ENCODE results near the gene PDE6H.

The PDE6H gene

GRCh38 chr12:14968478-14968877, 4.4 kb upstream of the PDE6H start:
- TF ChIP-seq CTCF (IDR thresholded peaks at IDR 0.05; ENCODE audit: low read depth, low read length) = no peak
- no peak for DNase-seq (ENCODE audit: extremely low read depth, low read depth)

- no peak for DNase-seq (ENCODE audit: extremely low read depth, low read depth)
- TF ChIP-seq CTCF (IDR thresholded peaks at IDR 0.05; ENCODE audit: low read depth, low read length) = no peak
Measured at GRCh38 chr12:14970473-14970872, 2.4 kb upstream of the PDE6H start.

- TF ChIP-seq CTCF (IDR thresholded peaks at IDR 0.05; ENCODE audit: low read depth, low read length) = no peak
- no peak for DNase-seq (ENCODE audit: extremely low read depth, low read depth)
Measured at GRCh38 chr12:14974633-14975032, 1.8 kb downstream of the PDE6H start.

GRCh38 chr12:14975457-14975856, 2.6 kb downstream of the PDE6H start:
- no peak for TF ChIP-seq CTCF (IDR thresholded peaks at IDR 0.05; ENCODE audit: low read depth, low read length)

GRCh38 chr12:14976658-14977057, 3.8 kb downstream of the PDE6H start:
- TF ChIP-seq CTCF (IDR thresholded peaks at IDR 0.05; ENCODE audit: low read depth, low read length) = no peak
- DNase-seq (ENCODE audit: extremely low read depth, low read depth) = no peak

More at GRCh38 chr12:14975457-14975856, 2.6 kb downstream of the PDE6H start:
- DNase-seq (ENCODE audit: extremely low read depth, low read depth) = no peak

GRCh38 chr12:14979468-14979867, 6.6 kb downstream of the PDE6H start:
- no peak for TF ChIP-seq CTCF (IDR thresholded peaks at IDR 0.05; ENCODE audit: low read depth, low read length)
- no peak for DNase-seq (ENCODE audit: extremely low read depth, low read depth)

GRCh38 chr12:14981049-14981448, 8.2 kb downstream of the PDE6H start:
- DNase-seq (ENCODE audit: extremely low read depth, low read depth) = no peak
- TF ChIP-seq CTCF (IDR thresholded peaks at IDR 0.05; ENCODE audit: low read depth, low read length) = no peak

All from AG09319 (cell line).